ENCODE measurements around the gene MLLT3. TPM values are rescaled to one million over a fixed set of nuclear protein-coding genes. Genes with fewer than 3 reads are reported as not detected.

MLLT3 gene
- total RNA-seq, 1 experiment from 2014 or later: 24.4 TPM

DNA sequence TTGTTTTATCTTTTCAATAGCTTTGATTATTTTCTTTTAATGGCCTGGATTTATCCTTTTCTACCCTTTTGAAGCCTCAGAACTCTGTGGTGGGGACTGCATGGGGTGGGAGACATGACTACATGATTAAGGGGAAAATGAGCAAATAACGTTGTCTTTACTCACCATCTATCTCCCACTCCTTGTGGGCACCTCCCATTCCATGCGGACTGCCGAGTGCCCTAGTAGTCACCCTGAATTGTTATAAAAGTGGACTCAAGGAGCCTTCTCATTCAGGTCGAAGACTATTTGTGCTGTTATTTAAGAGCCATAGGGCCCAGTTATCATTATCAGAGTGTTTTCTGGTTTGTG is 281.8 kb downstream of the MLLT3 start:
- intact Hi-C loops (cut with micrococcal nuclease; ENCODE audit: unreplicated experiment): no loop called here
- Mint-ChIP-seq H3K9me3 (ENCODE audit: unreplicated experiment) (no peaks in the 10 kb centered on the region), H3K27me3 (ENCODE audit: insufficient read depth, unreplicated experiment) (no peaks in the 10 kb centered on the region), H3K4me3 (ENCODE audit: unreplicated experiment) (no peak overlapping the region), H3K27ac (ENCODE audit: unreplicated experiment) (no peak overlapping the region), H3K36me3 (ENCODE audit: insufficient read depth, unreplicated experiment) (no peaks in the 10 kb centered on the region), H3K4me1 (ENCODE audit: low read depth, unreplicated experiment) (no peaks in the 10 kb centered on the region)
- H3K36me3 ChIP-seq (ENCODE audit: control insufficient read depth, insufficient read depth, low read length): no peaks in the 10 kb centered on the region
- no peaks in the 10 kb centered on the region for H3K9me3 ChIP-seq
- no TSS peak for BruUV-seq (replicated peaks)
- H3K27me3 ChIP-seq (replicated peaks; ENCODE audit: control insufficient read depth, insufficient read depth, low read length): no peaks in the 10 kb centered on the region
- POLR2A ChIA-PET: no interaction called here
- DNase-seq: no peak
- TF ChIP-seq, protein P1, sequence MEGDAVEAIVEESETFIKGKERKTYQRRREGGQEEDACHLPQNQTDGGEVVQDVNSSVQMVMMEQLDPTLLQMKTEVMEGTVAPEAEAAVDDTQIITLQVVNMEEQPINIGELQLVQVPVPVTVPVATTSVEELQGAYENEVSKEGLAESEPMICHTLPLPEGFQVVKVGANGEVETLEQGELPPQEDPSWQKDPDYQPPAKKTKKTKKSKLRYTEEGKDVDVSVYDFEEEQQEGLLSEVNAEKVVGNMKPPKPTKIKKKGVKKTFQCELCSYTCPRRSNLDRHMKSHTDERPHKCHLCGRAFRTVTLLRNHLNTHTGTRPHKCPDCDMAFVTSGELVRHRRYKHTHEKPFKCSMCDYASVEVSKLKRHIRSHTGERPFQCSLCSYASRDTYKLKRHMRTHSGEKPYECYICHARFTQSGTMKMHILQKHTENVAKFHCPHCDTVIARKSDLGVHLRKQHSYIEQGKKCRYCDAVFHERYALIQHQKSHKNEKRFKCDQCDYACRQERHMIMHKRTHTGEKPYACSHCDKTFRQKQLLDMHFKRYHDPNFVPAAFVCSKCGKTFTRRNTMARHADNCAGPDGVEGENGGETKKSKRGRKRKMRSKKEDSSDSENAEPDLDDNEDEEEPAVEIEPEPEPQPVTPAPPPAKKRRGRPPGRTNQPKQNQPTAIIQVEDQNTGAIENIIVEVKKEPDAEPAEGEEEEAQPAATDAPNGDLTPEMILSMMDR (IDR thresholded peaks at IDR 0.05; ENCODE audit: insufficient read depth in 1 of 2, low read depth in 1 of 2, low read length in 1 of 2, severe bottlenecking in 1 of 2, unreplicated experiment in 1 of 2): no peak
- no peaks in the 10 kb centered on the region for H3K4me1 ChIP-seq
- CTCF ChIA-PET: no interaction called here
- no peak overlapping the region for H3K4me3 ChIP-seq (ENCODE audit: low read depth, low read length)

DNA sequence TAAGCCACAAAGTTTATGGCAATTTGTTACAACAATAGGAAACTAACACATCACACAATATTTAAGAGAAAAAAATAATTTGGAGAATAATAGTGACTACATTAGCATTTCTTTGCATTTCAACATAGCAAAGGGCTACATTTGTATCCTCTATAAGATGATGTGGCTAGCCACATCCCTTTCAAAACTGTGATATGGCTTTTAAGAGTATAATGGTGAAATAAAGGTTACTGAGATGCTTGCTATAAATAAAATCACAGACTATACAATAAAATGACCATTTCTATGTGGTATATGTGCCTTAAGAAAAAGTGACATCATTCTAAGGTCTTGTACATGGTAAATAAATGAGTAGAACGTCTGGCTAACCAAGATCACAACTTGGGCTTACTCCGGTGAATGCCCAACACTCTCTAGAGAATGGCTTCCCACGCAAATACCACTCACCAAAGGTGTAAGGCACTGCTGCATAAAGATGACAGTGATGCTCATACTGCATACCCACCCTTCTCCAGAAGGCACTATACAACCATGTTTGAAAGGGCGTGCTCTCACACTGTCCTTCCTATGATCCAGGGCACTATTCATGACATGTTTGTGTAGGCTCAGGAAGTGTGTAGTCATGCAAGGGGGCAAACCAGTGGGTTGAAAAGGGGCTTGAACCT is 286.5 kb downstream of the MLLT3 start:
- no peak overlapping the region for H3K4me3 ChIP-seq (ENCODE audit: low read depth, low read length)
- H3K27me3 ChIP-seq (replicated peaks; ENCODE audit: control insufficient read depth, insufficient read depth, low read length): no peaks in the 10 kb centered on the region
- Mint-ChIP-seq H3K27me3 (ENCODE audit: insufficient read depth, unreplicated experiment) (no peaks in the 10 kb centered on the region), H3K9me3 (ENCODE audit: unreplicated experiment) (no peaks in the 10 kb centered on the region), H3K4me1 (ENCODE audit: low read depth, unreplicated experiment) (no peaks in the 10 kb centered on the region), H3K36me3 (ENCODE audit: insufficient read depth, unreplicated experiment) (no peaks in the 10 kb centered on the region), H3K27ac (ENCODE audit: unreplicated experiment) (no peak overlapping the region), H3K4me3 (ENCODE audit: unreplicated experiment) (no peak overlapping the region)
- no peak for DNase-seq
- TF ChIP-seq, protein P1 (IDR thresholded peaks at IDR 0.05; ENCODE audit: insufficient read depth in 1 of 2, low read depth in 1 of 2, low read length in 1 of 2, severe bottlenecking in 1 of 2, unreplicated experiment in 1 of 2): no peak
- H3K36me3 ChIP-seq (ENCODE audit: control insufficient read depth, insufficient read depth, low read length): no peaks in the 10 kb centered on the region
- BruUV-seq (replicated peaks): no TSS peak
- no peaks in the 10 kb centered on the region for H3K4me1 ChIP-seq
- ChIA-PET CTCF (no interaction called here), POLR2A (no interaction called here)
- no peaks in the 10 kb centered on the region for H3K9me3 ChIP-seq
- intact Hi-C loops (cut with micrococcal nuclease; ENCODE audit: unreplicated experiment): no loop called here

DNA sequence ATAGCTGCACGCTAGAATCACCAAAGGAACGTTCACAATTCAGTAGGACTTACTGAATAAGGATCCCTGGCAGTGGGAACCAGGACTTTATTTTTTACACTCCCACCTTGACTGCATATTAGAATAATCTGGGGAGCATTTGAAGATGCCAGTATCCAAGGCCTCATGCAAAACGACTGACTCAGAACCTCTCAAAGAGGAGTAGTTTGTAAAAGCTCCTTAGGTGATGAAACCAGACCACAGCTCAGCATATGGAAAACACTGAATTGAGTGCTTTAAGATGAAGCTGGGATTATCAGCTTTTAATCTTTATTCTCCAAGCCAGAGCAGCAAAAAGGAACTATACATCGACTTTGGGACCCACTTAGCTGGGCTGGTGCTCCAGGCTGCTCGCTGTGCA is 288.3 kb downstream of the MLLT3 start:
- ChIA-PET POLR2A (no interaction called here), CTCF (no interaction called here)
- Mint-ChIP-seq H3K4me1 (ENCODE audit: low read depth, unreplicated experiment) (no peaks in the 10 kb centered on the region), H3K27ac (ENCODE audit: unreplicated experiment) (no peak overlapping the region), H3K9me3 (ENCODE audit: unreplicated experiment) (no peaks in the 10 kb centered on the region), H3K4me3 (ENCODE audit: unreplicated experiment) (no peak overlapping the region), H3K27me3 (ENCODE audit: insufficient read depth, unreplicated experiment) (no peaks in the 10 kb centered on the region), H3K36me3 (ENCODE audit: insufficient read depth, unreplicated experiment) (no peaks in the 10 kb centered on the region)
- TF ChIP-seq, protein P1 (IDR thresholded peaks at IDR 0.05; ENCODE audit: insufficient read depth in 1 of 2, low read depth in 1 of 2, low read length in 1 of 2, severe bottlenecking in 1 of 2, unreplicated experiment in 1 of 2): no peak
- no TSS peak for BruUV-seq (replicated peaks)
- H3K9me3 ChIP-seq: no peaks in the 10 kb centered on the region
- intact Hi-C loops (cut with micrococcal nuclease; ENCODE audit: unreplicated experiment): no loop called here
- no peak for DNase-seq
- no peaks in the 10 kb centered on the region for H3K36me3 ChIP-seq (ENCODE audit: control insufficient read depth, insufficient read depth, low read length)
- H3K27me3 ChIP-seq (replicated peaks; ENCODE audit: control insufficient read depth, insufficient read depth, low read length): no peaks in the 10 kb centered on the region
- H3K4me1 ChIP-seq: no peaks in the 10 kb centered on the region
- no peak overlapping the region for H3K4me3 ChIP-seq (ENCODE audit: low read depth, low read length)

Data from Caco-2 (cell line).